IMR-90 (cell line): ENCODE measurements around the gene PRCP. TPM values are rescaled to one million over a fixed set of nuclear protein-coding genes. Genes with fewer than 3 reads are reported as not detected.

Experiments
- ATAC-seq: fragments of 200-7000 bp; cut with Tn5 transposase; 2 replicates; pipeline ENCODE4 v1.9.1; 2020; ENCODE audit warnings: low read depth, mild to moderate bottlenecking, moderate library complexity
- Bru-seq: library from RNA; stranded (reverse); fragments of 400-500 nt; gene quantifications from one replicate; lab custom pipeline; 2021; lab: Mats Ljungman, UMichigan
- BruChase-seq, 2 experiments: library from RNA; stranded (reverse); fragments of 400-500 nt; gene quantifications; one replicate each; lab custom pipeline; 2021; lab: Mats Ljungman, UMichigan
- BruUV-seq: library from RNA; stranded (reverse); fragments of 400-500 nt; replicated peaks from 2 replicates; lab custom pipeline; 2021; lab: Mats Ljungman, UMichigan
- CTCF ChIA-PET: fragments of 300-600 bp; formaldehyde crosslinking; extraction: SDS; loops from one replicate; lab custom pipeline; 2021; ENCODE audit warnings: antibody characterized with exemption; lab: Yijun Ruan, JAX
- POLR2A ChIA-PET: fragments of 300-600 bp; sonication (Branson Sonifier 250); formaldehyde crosslinking; loops from one replicate; lab custom pipeline; 2022; ENCODE audit warnings: antibody characterized with exemption; ENCODE audit not compliant: unreplicated experiment; lab: Charles Lee
- DNase-seq: peaks from one replicate; pipeline ENCODE4 v3.0.0; 2013
- H2AFZ ChIP-seq: replicated peaks from 2 replicates; pipeline ENCODE3; 2013; ENCODE audit warnings: low read length, mild to moderate bottlenecking; ENCODE audit not compliant: poor library complexity
- H2AK5ac ChIP-seq: 2 replicates; pipeline ENCODE4 v1.6.1; 2013; ENCODE audit warnings: low read depth, low read length, inconsistent platforms
- H2AK9ac ChIP-seq: replicated peaks from 2 replicates; pipeline ENCODE3; 2013; ENCODE audit warnings: mild to moderate bottlenecking, low read depth, low read length, moderate library complexity; ENCODE audit not compliant: poor library complexity
- H2BK120ac ChIP-seq: 2 replicates; pipeline ENCODE4 v1.6.1; 2013; ENCODE audit warnings: low read depth, low read length, inconsistent platforms
- H2BK15ac ChIP-seq: 3 replicates; pipeline ENCODE4 v1.6.1; 2013; ENCODE audit warnings: low read depth, low read length, inconsistent platforms
- H2BK20ac ChIP-seq: 2 replicates; pipeline ENCODE4 v1.6.1; 2013; ENCODE audit warnings: low read depth, mild to moderate bottlenecking, inconsistent platforms, low read length, moderate library complexity
- H2BK5ac ChIP-seq: 2 replicates; pipeline ENCODE4 v1.6.1; 2013; ENCODE audit warnings: mild to moderate bottlenecking, low read depth, low read length, inconsistent platforms; ENCODE audit not compliant: poor library complexity, severe bottlenecking
- H3K14ac ChIP-seq: replicated peaks from 2 replicates; pipeline ENCODE4 v1.6.1; 2013; ENCODE audit warnings: low read depth, low read length, inconsistent platforms
- H3K18ac ChIP-seq: 2 replicates; pipeline ENCODE4 v1.6.1; 2013; ENCODE audit warnings: low read depth, low read length, control low read depth
- H3K23ac ChIP-seq: 2 replicates; pipeline ENCODE4 v1.6.1; 2013; ENCODE audit warnings: low read depth, low read length, inconsistent platforms
- H3K27ac ChIP-seq: 2 replicates; pipeline ENCODE4 v1.5.1; 2013; ENCODE audit warnings: mild to moderate bottlenecking, control low read depth, low read length; ENCODE audit not compliant: insufficient read depth
- H3K27me3 ChIP-seq: 2 replicates; pipeline ENCODE4 v1.6.1; 2013; ENCODE audit warnings: low read length; ENCODE audit not compliant: control insufficient read depth, insufficient read depth
- H3K36me3 ChIP-seq: 2 replicates; pipeline ENCODE4 v1.6.1; 2013; ENCODE audit warnings: low read length, mixed read lengths; ENCODE audit not compliant: control insufficient read depth, insufficient read depth
- H3K4ac ChIP-seq: 2 replicates; pipeline ENCODE4 v1.6.1; 2013; ENCODE audit warnings: low read depth, low read length, inconsistent platforms
- H3K4me1 ChIP-seq: 2 replicates; pipeline ENCODE4 v1.6.1; 2013; ENCODE audit warnings: low read length, mixed read lengths; ENCODE audit not compliant: control insufficient read depth, insufficient read depth
- H3K4me2 ChIP-seq: 2 replicates; pipeline ENCODE4 v1.6.1; 2013; ENCODE audit warnings: low read depth, mild to moderate bottlenecking, control low read depth, low read length, moderate library complexity
- H3K4me3 ChIP-seq: 2 replicates; pipeline ENCODE4 v1.5.1; 2013; ENCODE audit warnings: low read depth, mild to moderate bottlenecking, control low read depth, low read length, moderate library complexity; ENCODE audit not compliant: insufficient read depth
- H3K56ac ChIP-seq: 2 replicates; pipeline ENCODE4 v1.6.1; 2013; ENCODE audit warnings: low read length, inconsistent platforms; ENCODE audit not compliant: insufficient read depth; ENCODE audit errors: extremely low read depth
- H3K79me1 ChIP-seq, 2 experiments: 2 replicates each; pipeline ENCODE4 v1.6.1; 2013; ENCODE audit warnings: low read length in 2 of 2, inconsistent platforms in 1 of 2, low read depth in 1 of 2
- H3K9ac ChIP-seq: 2 replicates; pipeline ENCODE4 v1.6.1; 2013; ENCODE audit warnings: low read depth, low read length, control low read depth
- H3K9me1 ChIP-seq: 2 replicates; pipeline ENCODE4 v1.6.1; 2013; ENCODE audit warnings: low read length, inconsistent platforms; ENCODE audit not compliant: insufficient read depth
- H3K9me3 ChIP-seq: 2 replicates; pipeline ENCODE4 v1.6.1; 2013; ENCODE audit warnings: low read length; ENCODE audit not compliant: control insufficient read depth, insufficient read depth
- H4K20me1 ChIP-seq: 2 replicates; pipeline ENCODE4 v1.6.1; 2013; ENCODE audit warnings: low read length, inconsistent platforms; ENCODE audit not compliant: insufficient read depth
- H4K5ac ChIP-seq: 2 replicates; pipeline ENCODE4 v1.6.1; 2013; ENCODE audit warnings: mild to moderate bottlenecking, low read depth, low read length, control low read depth
- H4K8ac ChIP-seq, 2 experiments: 2 replicates each; pipeline ENCODE4 v1.6.1; 2013; ENCODE audit warnings: low read depth in 2 of 2, low read length in 2 of 2, control low read depth in 1 of 2, inconsistent platforms in 1 of 2
- H4K91ac ChIP-seq: 2 replicates; pipeline ENCODE4 v1.6.1; 2013; ENCODE audit warnings: low read depth, low read length, inconsistent platforms; ENCODE audit not compliant: insufficient read depth
- CEBPB ChIP-seq: IDR thresholded peaks from 2 replicates; pipeline ENCODE4 v1.6.1; 2012; ENCODE audit warnings: low read depth, low read length, improper control_type of control experiment
- CHD1 ChIP-seq: IDR thresholded peaks from 2 replicates; pipeline ENCODE4 v1.6.1; 2012; ENCODE audit warnings: low read depth, low read length, improper control_type of control experiment
- ELK1 ChIP-seq: fragments of 150-350 bp; IDR thresholded peaks from 2 replicates; pipeline ENCODE4 v1.6.1; 2016; ENCODE audit warnings: low read depth, mild to moderate bottlenecking, low read length, moderate library complexity, borderline replicate concordance
- FOS ChIP-seq: fragments of 150-350 bp; IDR thresholded peaks from 2 replicates; pipeline ENCODE4 v1.6.1; 2016; ENCODE audit warnings: low read depth, low read length
- MAFK ChIP-seq: IDR thresholded peaks from 2 replicates; pipeline ENCODE4 v1.6.1; 2012; ENCODE audit warnings: low read depth, low read length, improper control_type of control experiment
- MAZ ChIP-seq: IDR thresholded peaks from 2 replicates; pipeline ENCODE4 v1.6.1; 2012; ENCODE audit warnings: low read depth, mild to moderate bottlenecking, low read length, improper control_type of control experiment, moderate library complexity, borderline replicate concordance
- MXI1 ChIP-seq: IDR thresholded peaks from 2 replicates; pipeline ENCODE4 v1.6.1; 2012; ENCODE audit warnings: low read depth, mild to moderate bottlenecking, low read length, moderate library complexity, borderline replicate concordance
- NFE2L2 ChIP-seq: fragments of 150-350 bp; IDR thresholded peaks from 2 replicates; pipeline ENCODE4 v1.6.1; 2016; ENCODE audit warnings: low read depth, mild to moderate bottlenecking, low read length
- RAD21 ChIP-seq: IDR thresholded peaks from 2 replicates; pipeline ENCODE4 v1.6.1; 2012; ENCODE audit warnings: low read length, improper control_type of control experiment
- RFX5 ChIP-seq: IDR thresholded peaks from 2 replicates; pipeline ENCODE4 v1.8.0; 2012; ENCODE audit warnings: low read depth, mild to moderate bottlenecking, low read length, moderate library complexity
- USF2 ChIP-seq: fragments of 150-350 bp; IDR thresholded peaks from 2 replicates; pipeline ENCODE4 v1.6.1; 2017; ENCODE audit warnings: mild to moderate bottlenecking, antibody characterized with exemption, low read length, low read depth
- WGBS, 2 experiments: methylation state at CpG; one replicate each; pipeline versions ENCODE4 v1.1.5 to v1.1.7; 2013; ENCODE audit warnings: missing lambda C conversion rate in 2 of 2; ENCODE audit not compliant: insufficient read length in 1 of 2; ENCODE audit errors: extremely low coverage in 2 of 2; 5-methylcytosine and 5-hydroxymethylcytosine counted together
- dilution Hi-C: fragments of 300-500 bp; cut with HindIII; formaldehyde crosslinking; loops from one replicate; pipeline ENCODE4 v1.14.3; 2018; ENCODE audit warnings: low sequenced_read_pairs; ENCODE audit not compliant: unreplicated experiment
- in situ Hi-C: fragments of 300-500 bp; cut with MboI; formaldehyde crosslinking; loops from 3 replicates; pipeline ENCODE4 v1.14.3; 2019; ENCODE audit warnings: low sequenced_read_pairs, inconsistent platforms, mixed read lengths
- intact Hi-C: fragments of 100-400 bp; cut with micrococcal nuclease; formaldehyde crosslinking; loops from 2 replicates; pipeline ENCODE4 v1.10.0; 2022
- long read RNA-seq: library from polyadenylated mRNA; unstranded; transcript quantifications from one replicate; pipeline ENCODE4 v2.0.0, GENCODE V29; 2021; ENCODE audit not compliant: unreplicated experiment
- polyA plus RNA-seq, 3 experiments: library from polyadenylated mRNA; depleted of rRNA; stranded (reverse); fragments of >200 nt; gene quantifications; 2 replicates each; pipeline ENCODE4 v1.2.3, GENCODE V29; 2012; ENCODE audit warnings: low replicate concordance in 1 of 3
- total RNA-seq: library from RNA; depleted of rRNA; stranded (reverse); fragments of >200 nt; gene quantifications from 2 replicates; pipeline ENCODE4 v1.2.3, GENCODE V29; 2012; rRNA removed

Gene PRCP
- total RNA-seq (31.7 TPM in 2 replicates), polyA plus RNA-seq (2012; rRNA removed) (56.8 and 64.9 TPM in 2 replicates), Bru-seq, nascent RNA (percentile 57 among the genes with signal in this experiment), BruChase-seq, experiment 1, labeled RNA remaining after a 6-hour chase (percentile 51 among the genes with signal in this experiment), BruChase-seq, experiment 2, labeled RNA remaining after a 2-hour chase (percentile 47 among the genes with signal in this experiment)
- 24.1 and 32.6 TPM in 2 replicates for polyA plus RNA-seq (2012; cell fraction: cytosol; rRNA removed)
- polyA plus RNA-seq (2012; cell fraction: nucleus; rRNA removed; ENCODE audit: low replicate concordance) = 4.1 and 36.8 TPM in 2 replicates
- long read RNA-seq, full-length matches to known transcripts = 83 of 86 reads
- long read RNA-seq, partial matches to known transcripts = 1 of 86 reads
- long read RNA-seq, other reads (novel, unspliced or antisense) = 2 of 86 reads

GRCh38 chr11:82900277-82901164 lies at the start of gene PRCP:
Gene PRCP, minus strand, starts transcription at chr11:82900430. Its CDS starts 28 bp downstream, at chr11:82900402.
- peak; percentile 85 for DNase-seq
- Histone ChIP-seq H4K91ac (peak within 1 kb of the TSS; percentile 42), H3K9ac (peak within 1 kb of the TSS; percentile 88), H2BK20ac (peak within 1 kb of the TSS; percentile 22; the same call in 1 of the 2 replicates), H2AK5ac (peak within 1 kb of the TSS; percentile 21), H4K20me1 (no peaks in the 10 kb centered on the region), H3K27me3 (no peaks in the 10 kb centered on the region), H3K4me1 (0 out of 2 replicates have a peak, but pooled peaks cover 1% of the 10 kb centered on the region), H3K4me2 (peak within 1 kb of the TSS; percentile 93), H3K9me3 (no peaks in the 10 kb centered on the region), H2BK5ac (peak within 1 kb of the TSS; percentile 52), H3K27ac (peak within 1 kb of the TSS; percentile 75), H2BK15ac (peak within 1 kb of the TSS; percentile 42; the same call in 1 of the 3 replicates), H3K79me1 (peaks cover 21 to 30% of the 10 kb centered on the region in 2 experiments), H3K4me3 (peak within 1 kb of the TSS; percentile 64), H3K4ac (peak within 1 kb of the TSS; percentile 76), H4K8ac (peak within 1 kb of the TSS; percentile 64 to 79; a peak in 3 of 4 replicates), H2AK9ac (peak within 1 kb of the TSS; percentile 84), H2BK120ac (peak within 1 kb of the TSS; percentile 52; the same call in 1 of the 2 replicates), H3K18ac (peak within 1 kb of the TSS; percentile 33; the same call in 1 of the 2 replicates), H3K14ac (peak within 1 kb of the TSS; percentile 86), H4K5ac (peak within 1 kb of the TSS; percentile 16), H3K9me1 (0 out of 2 replicates have a peak, but pooled peaks cover 5% of the 10 kb centered on the region), H3K56ac (peak within 1 kb of the TSS; percentile 38; the same call in 1 of the 2 replicates), H2AFZ (peak within 1 kb of the TSS; percentile 99), H3K36me3 (no peaks in the 10 kb centered on the region), H3K23ac (peak within 1 kb of the TSS; percentile 77)
- CTCF ChIA-PET = interaction anchor here (0.5 to 1.6 kb wide), 9 partner anchors 13 to 382 kb away, joined by 3 to 8 read pairs (median 3); no protein-coding TSS in a partner anchor
- peak; percentile 92 for ATAC-seq
- in situ Hi-C loops (loop anchor here (10.0 to 25.0 kb wide), 3 partner anchors 174 to 912 kb away; partner anchors contain the start of gene RAB30), intact Hi-C loops (loop anchor here (1.0 to 5.0 kb wide), 6 partner anchors 33 to 387 kb away; partner anchors contain the start of genes CCDC90B and PCF11), dilution Hi-C loops (no loop called here)
- WGBS, 2 experiments = 1% methylated on average over 21 of the region's 40 CpGs; no CpG with 5 or more reads in 1 of the 2 experiments
- no TSS peak for BruUV-seq
- POLR2A ChIA-PET = interaction anchor here (0.5 kb wide), 1 partner anchor 21 kb away, joined by 5 read pairs; no protein-coding TSS in a partner anchor
- TF ChIP-seq CHD1 (no peak), CEBPB (peak; percentile 94), MAFK (no peak), USF2 (no peak; the same call in 1 of the 2 replicates), RFX5 (no peak), MXI1 (peak; percentile 12; the same call in 1 of the 2 replicates), FOS (no peak), ELK1 (no peak), MAZ (no peak; the same call in 1 of the 2 replicates), NFE2L2 (no peak), RAD21 (no peak)
